Measurements from ENCODE around the gene GSAP. TPM values are rescaled to one million over a fixed set of nuclear protein-coding genes. Genes with fewer than 3 reads are reported as not detected.

The GSAP gene
- total RNA-seq, 1 donor from 2014 or later: 2.1 TPM

- H3K4me3 Mint-ChIP-seq: peak overlapping the region; percentile 45
- H3K9me3 Mint-ChIP-seq: no peaks in the 10 kb centered on the region
- TF ChIP-seq CTCF (conservative IDR thresholded peaks at IDR 0.05): no peak
- peaks cover 69% of the 10 kb centered on the region for H3K4me1 Mint-ChIP-seq
- no peaks in the 10 kb centered on the region for H3K36me3 Mint-ChIP-seq (ENCODE audit: low read depth)
- DNase-seq (ENCODE audit: low read depth, low spot score): no peak
- peak overlapping the region; percentile 66 for H3K27ac Mint-ChIP-seq (ENCODE audit: unreplicated experiment)
- H3K27me3 Mint-ChIP-seq (ENCODE audit: low read depth): no peaks in the 10 kb centered on the region
Observed at GRCh38 chr7:77427996-77428603, 12.0 kb upstream of the GSAP start.

- Mint-ChIP-seq H3K27ac (ENCODE audit: unreplicated experiment) (peak overlapping the region; percentile 92), H3K9me3 (no peaks in the 10 kb centered on the region), H3K36me3 (ENCODE audit: low read depth) (no peaks in the 10 kb centered on the region), H3K4me1 (peaks cover 76% of the 10 kb centered on the region), H3K4me3 (peak overlapping the region; percentile 69), H3K27me3 (ENCODE audit: low read depth) (no peaks in the 10 kb centered on the region)
- TF ChIP-seq CTCF (conservative IDR thresholded peaks at IDR 0.05): no peak
- DNase-seq (ENCODE audit: low read depth, low spot score): no peak
Observed at GRCh38 chr7:77426521-77427051, 10.4 kb upstream of the GSAP start.

GRCh38 chr7:77426052-77426404 lies 9.9 kb upstream of the GSAP start:
- peak overlapping the region; percentile 92 for H3K27ac Mint-ChIP-seq (ENCODE audit: unreplicated experiment)
- peak overlapping the region; percentile 69 for H3K4me3 Mint-ChIP-seq
- no peak for DNase-seq (ENCODE audit: low read depth, low spot score)
- H3K36me3 Mint-ChIP-seq (ENCODE audit: low read depth): no peaks in the 10 kb centered on the region
- no peak for TF ChIP-seq CTCF (conservative IDR thresholded peaks at IDR 0.05)
- H3K4me1 Mint-ChIP-seq: peaks cover 75% of the 10 kb centered on the region
- H3K9me3 Mint-ChIP-seq: no peaks in the 10 kb centered on the region
- no peaks in the 10 kb centered on the region for H3K27me3 Mint-ChIP-seq (ENCODE audit: low read depth)

- Mint-ChIP-seq H3K36me3 (ENCODE audit: low read depth) (no peaks in the 10 kb centered on the region), H3K27ac (ENCODE audit: unreplicated experiment) (peak overlapping the region; percentile 92), H3K4me1 (peaks cover 69% of the 10 kb centered on the region), H3K4me3 (peak overlapping the region; percentile 69), H3K27me3 (ENCODE audit: low read depth) (no peaks in the 10 kb centered on the region), H3K9me3 (no peaks in the 10 kb centered on the region)
- no peak for TF ChIP-seq CTCF (conservative IDR thresholded peaks at IDR 0.05)
- peak; percentile 18 for DNase-seq (ENCODE audit: low read depth, low spot score)
Observed at GRCh38 chr7:77425101-77426051, 9.2 kb upstream of the GSAP start.

- Mint-ChIP-seq H3K4me1 (peaks cover 40% of the 10 kb centered on the region), H3K9me3 (no peaks in the 10 kb centered on the region), H3K27me3 (ENCODE audit: low read depth) (peaks cover 5% of the 10 kb centered on the region), H3K27ac (ENCODE audit: unreplicated experiment) (no peak overlapping the region), H3K4me3 (no peak overlapping the region), H3K36me3 (ENCODE audit: low read depth) (no peaks in the 10 kb centered on the region)
- TF ChIP-seq CTCF (conservative IDR thresholded peaks at IDR 0.05): no peak
- DNase-seq (ENCODE audit: low read depth, low spot score): no peak
Observed at GRCh38 chr7:77422500-77422899, 6.4 kb upstream of the GSAP start.

All from neural crest cell (in vitro differentiated cells).